K562 (cell line): Measurements from ENCODE around the gene CEACAM7. TPM values are rescaled to one million over a fixed set of nuclear protein-coding genes. Genes with fewer than 3 reads are reported as not detected.

ENCODE experiments used
- ARID1B ChIP-seq: fragments of 450-650 bp; IDR thresholded peaks from 2 replicates; pipeline ENCODE4 v1.6.1; 2016; ENCODE audit warnings: antibody characterized with exemption, mild to moderate bottlenecking, inconsistent platforms
- BMI1 ChIP-seq: fragments of 150-350 bp; IDR thresholded peaks from 2 replicates; pipeline ENCODE4 v1.6.1; 2014; ENCODE audit warnings: low read length
- BRD4 ChIP-seq: fragments of 200-600 bp; sonication (generic); IDR thresholded peaks from 2 replicates; pipeline ENCODE4 v1.6.1; 2017; ENCODE audit warnings: inconsistent platforms
- C11orf30 ChIP-seq: fragments of 450-650 bp; IDR thresholded peaks from 2 replicates; pipeline ENCODE4 v1.6.1; 2016; ENCODE audit warnings: low read depth, mild to moderate bottlenecking
- CBX5 ChIP-seq: IDR thresholded peaks from 2 replicates; pipeline ENCODE4 v1.6.1; 2014; ENCODE audit warnings: low read depth, borderline replicate concordance
- GABPB2 ChIP-seq: fragments of 250-450 bp; sonication (Bioruptor Pico); conservative IDR thresholded peaks from 2 replicates; pipeline ENCODE4 v1.5.1; 2021; ENCODE audit warnings: mild to moderate bottlenecking
- KAT8 ChIP-seq: fragments of 450-650 bp; IDR thresholded peaks from 2 replicates; pipeline ENCODE4 v1.6.1; 2016; ENCODE audit warnings: low read depth, mild to moderate bottlenecking
- MEF2A ChIP-seq: IDR thresholded peaks from 2 replicates; pipeline ENCODE4 v1.6.1; 2011; ENCODE audit warnings: low read depth, mild to moderate bottlenecking, low read length, moderate library complexity; ENCODE audit not compliant: control insufficient read depth
- MYC ChIP-seq, 2 experiments: fragments of 250-450 bp in 1 of 2; sonication (Bioruptor Pico) in 1 of 2; IDR thresholded peaks; 2 replicates each; pipeline versions ENCODE4 v1.5.1 to v1.6.1; 2012 to 2021; ENCODE audit warnings: low read depth in 2 of 2, borderline replicate concordance in 1 of 2, improper control_type of control experiment in 1 of 2, low read length in 1 of 2, mild to moderate bottlenecking in 1 of 2, moderate library complexity in 1 of 2
- POU5F1 ChIP-seq: fragments of 150-350 bp; IDR thresholded peaks from 2 replicates; pipeline ENCODE4 v1.6.1; 2014; ENCODE audit warnings: borderline replicate concordance, low read length, low read depth, mild to moderate bottlenecking; ENCODE audit not compliant: partially characterized antibody
- PTBP1 ChIP-seq: fragments of 200-400 bp; formaldehyde crosslinking; IDR thresholded peaks from 2 replicates; pipeline ENCODE4 v1.6.1; 2017; ENCODE audit warnings: low read depth, low read length
- SMARCA5 ChIP-seq: fragments of 450-650 bp; IDR thresholded peaks from 2 replicates; pipeline ENCODE4 v1.6.1; 2016
- TFAM ChIP-seq: fragments of 250-450 bp; sonication (Bioruptor Pico); conservative IDR thresholded peaks from 2 replicates; pipeline ENCODE4 v1.5.0; 2021; ENCODE audit warnings: mild to moderate bottlenecking, moderate library complexity
- THRAP3 ChIP-seq: fragments of 450-650 bp; IDR thresholded peaks from 2 replicates; pipeline ENCODE4 v1.6.1; 2016; ENCODE audit warnings: mild to moderate bottlenecking, inconsistent platforms, borderline replicate concordance
- ZBTB1 ChIP-seq: sonication (generic); formaldehyde crosslinking; IDR thresholded peaks from 2 replicates; pipeline ENCODE4 v1.8.1; 2023; ENCODE audit warnings: missing genetic modification reagents, low read depth, mild to moderate bottlenecking, borderline replicate concordance
- ZNF165 ChIP-seq: fragments of 250-450 bp; sonication (Bioruptor Pico); IDR thresholded peaks from 2 replicates; pipeline ENCODE4 v1.4.0; 2020; ENCODE audit warnings: borderline replicate concordance
- ZNF184 ChIP-seq: sonication (generic); formaldehyde crosslinking; IDR thresholded peaks from 2 replicates; pipeline ENCODE4 v1.5.0; 2020; ENCODE audit warnings: missing genetic modification reagents
- ZNF197 ChIP-seq: fragments of 200-800 bp; sonication (Bioruptor generic); IDR thresholded peaks from 2 replicates; pipeline ENCODE4 v1.6.1; 2016; ENCODE audit warnings: low read depth, missing genetic modification characterization, missing compliant biosample characterization
- ZNF274 ChIP-seq: IDR thresholded peaks from 2 replicates; pipeline ENCODE4 v1.6.1; 2011; ENCODE audit warnings: low read depth, mild to moderate bottlenecking, low read length, moderate library complexity, borderline replicate concordance
- ZNF282 ChIP-seq: sonication (generic); formaldehyde crosslinking; IDR thresholded peaks from 2 replicates; pipeline ENCODE4 v1.8.1; 2023; ENCODE audit warnings: missing genetic modification reagents
- ZNF589 ChIP-seq: fragments of 200-800 bp; sonication (Bioruptor generic); IDR thresholded peaks from 2 replicates; pipeline ENCODE4 v1.6.1; 2016; ENCODE audit warnings: low read depth, missing genetic modification characterization, missing compliant biosample characterization
- ZNF696 ChIP-seq: fragments of 250-450 bp; sonication (Bioruptor Pico); conservative IDR thresholded peaks from 2 replicates; pipeline ENCODE4 v1.4.0; 2020; ENCODE audit warnings: mild to moderate bottlenecking, moderate library complexity
- polyA plus RNA-seq, 8 experiments: library from polyadenylated mRNA; depleted of rRNA in 4 of 8; stranded (reverse) in 5 of 8; unstranded in 3 of 8; fragments of >200 nt; fragmentation: Nextera tagmentation in 2 of 8; fragmentation: Illumina TruSeq in 1 of 8; extraction: Ambion mirVana in 2 of 8; extraction: Trizol in 1 of 8; gene quantifications; 2 replicates each; pipeline versions ENCODE4 v1.2.1 to v1.2.3, GENCODE V29; 2011 to 2014; ENCODE audit warnings: inconsistent platforms in 1 of 8, missing spikeins in 1 of 8
- total RNA-seq, 7 experiments: library from RNA; depleted of rRNA in 6 of 7; stranded (reverse); fragments of >200 nt in 6 of 7; fragmentation: Illumina TruSeq in 2 of 7; extraction: Trizol in 2 of 7; gene quantifications; 2 replicates each; pipeline versions ENCODE4 v1.2.1 to v1.2.3, GENCODE V29; 2011 to 2021; ENCODE audit warnings: low replicate concordance in 1 of 7
- TF ChIP-seq, protein P1 (sequence below), 2 experiments: fragments of 450-650 bp in 1 of 2; sonication (generic) in 1 of 2; formaldehyde crosslinking; conservative IDR thresholded peaks; 2 replicates each; pipeline versions ENCODE4 v1.4.0 to v1.8.1; 2020 to 2022; ENCODE audit warnings: mild to moderate bottlenecking in 1 of 2, missing genetic modification reagents in 1 of 2
- TF ChIP-seq, protein P2 (sequence below): IDR thresholded peaks from 2 replicates; pipeline ENCODE4 v1.6.1; 2016; ENCODE audit warnings: missing genetic modification characterization, missing compliant biosample characterization
- TF ChIP-seq, protein P3 (sequence below): fragments of 450-650 bp; IDR thresholded peaks from 2 replicates; pipeline ENCODE4 v1.6.1; 2014; ENCODE audit warnings: low read depth, mild to moderate bottlenecking, moderate library complexity, borderline replicate concordance

Gene CEACAM7
- total and polyA plus RNA-seq, 9 of the 15 experiments (the other 6 are each of a cell fraction or from before 2014, with no cell fraction given) = not detected

DNA sequence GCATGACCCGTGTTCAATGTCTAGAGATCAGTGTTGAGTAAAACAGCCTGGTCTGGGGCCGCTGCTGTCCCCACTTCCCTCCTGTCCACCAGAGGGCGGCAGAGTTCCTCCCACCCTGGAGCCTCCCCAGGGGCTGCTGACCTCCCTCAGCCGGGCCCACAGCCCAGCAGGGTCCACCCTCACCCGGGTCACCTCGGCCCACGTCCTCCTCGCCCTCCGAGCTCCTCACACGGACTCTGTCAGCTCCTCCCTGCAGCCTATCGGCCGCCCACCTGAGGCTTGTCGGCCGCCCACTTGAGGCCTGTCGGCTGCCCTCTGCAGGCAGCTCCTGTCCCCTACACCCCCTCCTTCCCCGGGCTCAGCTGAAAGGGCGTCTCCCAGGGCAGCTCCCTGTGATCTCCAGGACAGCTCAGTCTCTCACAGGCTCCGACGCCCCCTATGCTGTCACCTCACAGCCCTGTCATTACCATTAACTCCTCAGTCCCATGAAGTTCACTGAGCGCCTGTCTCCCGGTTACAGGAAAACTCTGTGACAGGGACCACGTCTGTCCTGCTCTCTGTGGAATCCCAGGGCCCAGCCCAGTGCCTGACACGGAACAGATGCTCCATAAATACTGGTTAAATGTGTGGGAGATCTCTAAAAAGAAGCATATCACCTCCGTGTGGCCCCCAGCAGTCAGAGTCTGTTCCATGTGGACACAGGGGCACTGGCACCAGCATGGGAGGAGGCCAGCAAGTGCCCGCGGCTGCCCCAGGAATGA is 18.9 kb upstream of the CEACAM7 start (continued):
- TF ChIP-seq ZNF274 (no peak), ZNF696 (no peak), PTBP1 (no peak), SMARCA5 (peak; percentile 91; the same call in 1 of the 2 replicates), C11orf30 (no peak), POU5F1 (no peak), KAT8 (no peak), ZNF165 (CRISPR knock-in tag) (no peak), ZNF184 (CRISPR knock-in tag) (no peak), ZBTB1 (CRISPR knock-in tag) (no peak), THRAP3 (no peak), ZNF589 (CRISPR knock-in tag) (no peak), ZNF282 (no peak), CBX5 (no peak), ARID1B (peak; percentile 14; the same call in 1 of the 2 replicates), BRD4 (no peak), ZNF197 (CRISPR knock-in tag) (no peak), BMI1 (no peak), MEF2A (no peak), MYC (IDR thresholded peaks at IDR 0.05; ENCODE audit: low read depth, low read length) (no peak), MYC (CRISPR knock-in tag; IDR thresholded peaks at IDR 0.05; ENCODE audit: borderline replicate concordance, low read depth) (no peak; the same call in 1 of the 2 replicates), GABPB2 (no peak), TFAM (CRISPR knock-in tag) (no peak)
- TF ChIP-seq, protein P1, sequence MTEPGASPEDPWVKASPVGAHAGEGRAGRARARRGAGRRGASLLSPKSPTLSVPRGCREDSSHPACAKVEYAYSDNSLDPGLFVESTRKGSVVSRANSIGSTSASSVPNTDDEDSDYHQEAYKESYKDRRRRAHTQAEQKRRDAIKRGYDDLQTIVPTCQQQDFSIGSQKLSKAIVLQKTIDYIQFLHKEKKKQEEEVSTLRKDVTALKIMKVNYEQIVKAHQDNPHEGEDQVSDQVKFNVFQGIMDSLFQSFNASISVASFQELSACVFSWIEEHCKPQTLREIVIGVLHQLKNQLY (CRISPR knock-in tag; conservative IDR thresholded peaks at IDR 0.05) = no peak
- TF ChIP-seq, protein P2, sequence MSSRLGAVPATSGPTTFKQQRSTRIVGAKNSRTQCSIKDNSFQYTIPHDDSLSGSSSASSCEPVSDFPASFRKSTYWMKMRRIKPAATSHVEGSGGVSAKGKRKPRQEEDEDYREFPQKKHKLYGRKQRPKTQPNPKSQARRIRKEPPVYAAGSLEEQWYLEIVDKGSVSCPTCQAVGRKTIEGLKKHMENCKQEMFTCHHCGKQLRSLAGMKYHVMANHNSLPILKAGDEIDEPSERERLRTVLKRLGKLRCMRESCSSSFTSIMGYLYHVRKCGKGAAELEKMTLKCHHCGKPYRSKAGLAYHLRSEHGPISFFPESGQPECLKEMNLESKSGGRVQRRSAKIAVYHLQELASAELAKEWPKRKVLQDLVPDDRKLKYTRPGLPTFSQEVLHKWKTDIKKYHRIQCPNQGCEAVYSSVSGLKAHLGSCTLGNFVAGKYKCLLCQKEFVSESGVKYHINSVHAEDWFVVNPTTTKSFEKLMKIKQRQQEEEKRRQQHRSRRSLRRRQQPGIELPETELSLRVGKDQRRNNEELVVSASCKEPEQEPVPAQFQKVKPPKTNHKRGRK = no peak
- TF ChIP-seq, protein P3, sequence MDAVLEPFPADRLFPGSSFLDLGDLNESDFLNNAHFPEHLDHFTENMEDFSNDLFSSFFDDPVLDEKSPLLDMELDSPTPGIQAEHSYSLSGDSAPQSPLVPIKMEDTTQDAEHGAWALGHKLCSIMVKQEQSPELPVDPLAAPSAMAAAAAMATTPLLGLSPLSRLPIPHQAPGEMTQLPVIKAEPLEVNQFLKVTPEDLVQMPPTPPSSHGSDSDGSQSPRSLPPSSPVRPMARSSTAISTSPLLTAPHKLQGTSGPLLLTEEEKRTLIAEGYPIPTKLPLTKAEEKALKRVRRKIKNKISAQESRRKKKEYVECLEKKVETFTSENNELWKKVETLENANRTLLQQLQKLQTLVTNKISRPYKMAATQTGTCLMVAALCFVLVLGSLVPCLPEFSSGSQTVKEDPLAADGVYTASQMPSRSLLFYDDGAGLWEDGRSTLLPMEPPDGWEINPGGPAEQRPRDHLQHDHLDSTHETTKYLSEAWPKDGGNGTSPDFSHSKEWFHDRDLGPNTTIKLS = peak; percentile 28; the same call in 1 of the 2 replicates
